ENCODE measurements around the gene MAPK8.

DNA sequence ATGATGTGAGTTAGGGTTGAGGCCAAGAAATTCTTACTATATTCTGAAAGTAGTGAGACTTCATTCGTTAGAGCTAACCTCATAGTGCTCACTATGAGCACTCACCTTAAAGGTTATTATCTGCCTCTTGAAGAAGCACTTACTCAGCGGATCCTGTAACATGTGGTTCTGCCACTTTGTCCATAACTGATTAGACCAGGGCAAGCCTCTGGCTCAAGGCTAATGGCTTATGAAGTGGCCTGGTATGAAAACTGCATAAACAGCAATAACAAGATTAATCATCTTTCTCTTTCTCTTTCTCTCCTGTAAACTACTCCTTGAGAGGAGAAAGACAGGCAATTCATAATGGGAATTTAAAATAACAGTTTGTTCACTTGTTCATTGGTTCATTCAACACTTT is 82.8 kb downstream of the MAPK8 start:
- TF ChIP-seq, protein P1, sequence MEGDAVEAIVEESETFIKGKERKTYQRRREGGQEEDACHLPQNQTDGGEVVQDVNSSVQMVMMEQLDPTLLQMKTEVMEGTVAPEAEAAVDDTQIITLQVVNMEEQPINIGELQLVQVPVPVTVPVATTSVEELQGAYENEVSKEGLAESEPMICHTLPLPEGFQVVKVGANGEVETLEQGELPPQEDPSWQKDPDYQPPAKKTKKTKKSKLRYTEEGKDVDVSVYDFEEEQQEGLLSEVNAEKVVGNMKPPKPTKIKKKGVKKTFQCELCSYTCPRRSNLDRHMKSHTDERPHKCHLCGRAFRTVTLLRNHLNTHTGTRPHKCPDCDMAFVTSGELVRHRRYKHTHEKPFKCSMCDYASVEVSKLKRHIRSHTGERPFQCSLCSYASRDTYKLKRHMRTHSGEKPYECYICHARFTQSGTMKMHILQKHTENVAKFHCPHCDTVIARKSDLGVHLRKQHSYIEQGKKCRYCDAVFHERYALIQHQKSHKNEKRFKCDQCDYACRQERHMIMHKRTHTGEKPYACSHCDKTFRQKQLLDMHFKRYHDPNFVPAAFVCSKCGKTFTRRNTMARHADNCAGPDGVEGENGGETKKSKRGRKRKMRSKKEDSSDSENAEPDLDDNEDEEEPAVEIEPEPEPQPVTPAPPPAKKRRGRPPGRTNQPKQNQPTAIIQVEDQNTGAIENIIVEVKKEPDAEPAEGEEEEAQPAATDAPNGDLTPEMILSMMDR (IDR thresholded peaks at IDR 0.05), result no peak
- no peak for TF ChIP-seq POLR2A (IDR thresholded peaks at IDR 0.05)
